ENCODE measurements around the gene BORA.

DNA sequence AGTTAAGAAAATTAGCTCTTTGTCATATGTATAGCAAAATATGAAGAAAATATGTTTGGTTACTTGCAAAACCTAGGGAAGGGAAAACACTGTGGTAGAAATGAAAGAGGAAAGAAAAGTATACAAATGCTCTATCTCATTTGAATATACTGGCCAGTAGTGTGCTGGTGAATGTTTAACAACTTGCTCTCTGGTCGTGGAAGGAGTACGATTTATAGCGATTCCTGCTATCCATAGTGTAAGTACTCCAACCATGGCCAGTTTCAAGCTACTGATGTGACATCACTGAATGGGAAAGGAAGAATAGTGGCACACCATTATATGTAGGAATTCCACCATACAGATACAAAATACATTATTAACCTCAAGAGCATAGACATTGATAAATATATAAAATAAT is 9.3 kb downstream of the BORA start:
- TF ChIP-seq, protein P1, sequence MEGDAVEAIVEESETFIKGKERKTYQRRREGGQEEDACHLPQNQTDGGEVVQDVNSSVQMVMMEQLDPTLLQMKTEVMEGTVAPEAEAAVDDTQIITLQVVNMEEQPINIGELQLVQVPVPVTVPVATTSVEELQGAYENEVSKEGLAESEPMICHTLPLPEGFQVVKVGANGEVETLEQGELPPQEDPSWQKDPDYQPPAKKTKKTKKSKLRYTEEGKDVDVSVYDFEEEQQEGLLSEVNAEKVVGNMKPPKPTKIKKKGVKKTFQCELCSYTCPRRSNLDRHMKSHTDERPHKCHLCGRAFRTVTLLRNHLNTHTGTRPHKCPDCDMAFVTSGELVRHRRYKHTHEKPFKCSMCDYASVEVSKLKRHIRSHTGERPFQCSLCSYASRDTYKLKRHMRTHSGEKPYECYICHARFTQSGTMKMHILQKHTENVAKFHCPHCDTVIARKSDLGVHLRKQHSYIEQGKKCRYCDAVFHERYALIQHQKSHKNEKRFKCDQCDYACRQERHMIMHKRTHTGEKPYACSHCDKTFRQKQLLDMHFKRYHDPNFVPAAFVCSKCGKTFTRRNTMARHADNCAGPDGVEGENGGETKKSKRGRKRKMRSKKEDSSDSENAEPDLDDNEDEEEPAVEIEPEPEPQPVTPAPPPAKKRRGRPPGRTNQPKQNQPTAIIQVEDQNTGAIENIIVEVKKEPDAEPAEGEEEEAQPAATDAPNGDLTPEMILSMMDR (IDR thresholded peaks at IDR 0.05; ENCODE audit: poor library complexity), result no peak
- no peak for TF ChIP-seq EZH2 (IDR thresholded peaks at IDR 0.05; ENCODE audit: borderline replicate concordance)

Measured in hepatocyte (in vitro differentiated cells).